HG03457 (cell line): ENCODE data around the gene MAP3K21.

Experiments
- ATAC-seq: cut with Tn5 transposase; IDR thresholded peaks from one replicate; pipeline ENCODE4 v1.9.1; 2021; ENCODE audit warnings: moderate number of reproducible peaks; ENCODE audit not compliant: unreplicated experiment

The MAP3K21 gene

GRCh38 chr1:233323718-233324117, 3.8 kb upstream of the MAP3K21 start:
- ATAC-seq: no peak

GRCh38 chr1:233326319-233326718, 1.2 kb upstream of the MAP3K21 start:
- ATAC-seq: no peak

GRCh38 chr1:233326811-233327650, 493 bp upstream of the MAP3K21 start:
- peak; percentile 93 for ATAC-seq

- peak; percentile 9 for ATAC-seq
Measured at GRCh38 chr1:233328142-233328921, 808 bp downstream of the MAP3K21 start.

- no peak for ATAC-seq
Measured at GRCh38 chr1:233331676-233332519, 4.4 kb downstream of the MAP3K21 start.

- no peak for ATAC-seq
Measured at GRCh38 chr1:233333086-233333485, 5.6 kb downstream of the MAP3K21 start.

GRCh38 chr1:233334092-233334491, 6.6 kb downstream of the MAP3K21 start:
- ATAC-seq: no peak

- ATAC-seq: no peak
Measured at GRCh38 chr1:233336554-233337456, 9.3 kb downstream of the MAP3K21 start.

GRCh38 chr1:233337505-233337904, 10.0 kb downstream of the MAP3K21 start:
- no peak for ATAC-seq

GRCh38 chr1:233338102-233338501, 10.6 kb downstream of the MAP3K21 start:
- ATAC-seq: no peak

- no peak for ATAC-seq
Measured at GRCh38 chr1:233340031-233340555, 12.6 kb downstream of the MAP3K21 start.

- no peak for ATAC-seq
Measured at GRCh38 chr1:233340966-233341516, 13.5 kb downstream of the MAP3K21 start.

GRCh38 chr1:233342086-233342485, 14.6 kb downstream of the MAP3K21 start:
- no peak for ATAC-seq

GRCh38 chr1:233343262-233343661, 15.7 kb downstream of the MAP3K21 start:
- ATAC-seq: no peak

- ATAC-seq: no peak
Measured at GRCh38 chr1:233347338-233347737, 19.8 kb downstream of the MAP3K21 start.

GRCh38 chr1:233349137-233349536, 21.6 kb downstream of the MAP3K21 start:
- ATAC-seq: no peak

- ATAC-seq: no peak
Measured at GRCh38 chr1:233354983-233355382, 27.5 kb downstream of the MAP3K21 start.

- ATAC-seq: no peak
Measured at GRCh38 chr1:233355841-233356704, 28.5 kb downstream of the MAP3K21 start.

- ATAC-seq: no peak
Measured at GRCh38 chr1:233356705-233356987, 29.1 kb downstream of the MAP3K21 start.
